Muscle of leg (tissue), 11 donors: ENCODE results near the gene RHEX. TPM values are rescaled to one million over a fixed set of nuclear protein-coding genes. Genes with fewer than 3 reads are reported as not detected.
A peak's percentile ranks its signal among the peaks of the same experiment; 100 is the strongest.

Experiments used
- DNase-seq: peaks from one replicate; pipeline ENCODE4 v3.0.0; 2013
- H3K27ac ChIP-seq: one replicate; pipeline ENCODE4 v1.5.1; 2013; ENCODE audit warnings: mild to moderate bottlenecking, low read length, control low read depth
- H3K27me3 ChIP-seq: one replicate; pipeline ENCODE4 v1.6.1; 2013; ENCODE audit warnings: low read length; ENCODE audit not compliant: control insufficient read depth, insufficient read depth
- H3K36me3 ChIP-seq: one replicate; pipeline ENCODE4 v1.6.1; 2013; ENCODE audit warnings: low read length; ENCODE audit not compliant: control insufficient read depth, insufficient read depth
- H3K4me1 ChIP-seq: one replicate; pipeline ENCODE4 v1.6.1; 2013; ENCODE audit warnings: low read length; ENCODE audit not compliant: control insufficient read depth, insufficient read depth
- H3K4me3 ChIP-seq: one replicate; pipeline ENCODE4 v1.5.1; 2013; ENCODE audit warnings: low read length, control low read depth
- H3K9me3 ChIP-seq: replicated peaks from 2 replicates; pipeline ENCODE4 v1.6.1; 2013; ENCODE audit warnings: low read depth, low read length; ENCODE audit not compliant: control insufficient read depth
- WGBS: methylation state at CpG from one replicate; pipeline ENCODE4 v1.1.5; 2013; ENCODE audit warnings: missing lambda C conversion rate; ENCODE audit not compliant: insufficient coverage; 5-methylcytosine and 5-hydroxymethylcytosine counted together
- polyA plus RNA-seq, 8 donors: library from polyadenylated mRNA; unstranded; fragments of 120-200 nt; gene quantifications; one replicate each; pipeline versions ENCODE4 v1.2.1 to v1.2.3, GENCODE V29; 2013; ENCODE audit warnings: inconsistent platforms in 1 of 8, low replicate concordance in 1 of 8; ENCODE audit not compliant: insufficient read length in 8 of 8, insufficient read depth in 1 of 8
- total RNA-seq: library from RNA; stranded (reverse); fragments of 120-200 nt; gene quantifications from one replicate; pipeline ENCODE4 v1.2.4, GENCODE V29; 2013

RHEX gene
- total and polyA plus RNA-seq, 9 donors: 0.17 to 0.65 (median 0.36) TPM

DNA sequence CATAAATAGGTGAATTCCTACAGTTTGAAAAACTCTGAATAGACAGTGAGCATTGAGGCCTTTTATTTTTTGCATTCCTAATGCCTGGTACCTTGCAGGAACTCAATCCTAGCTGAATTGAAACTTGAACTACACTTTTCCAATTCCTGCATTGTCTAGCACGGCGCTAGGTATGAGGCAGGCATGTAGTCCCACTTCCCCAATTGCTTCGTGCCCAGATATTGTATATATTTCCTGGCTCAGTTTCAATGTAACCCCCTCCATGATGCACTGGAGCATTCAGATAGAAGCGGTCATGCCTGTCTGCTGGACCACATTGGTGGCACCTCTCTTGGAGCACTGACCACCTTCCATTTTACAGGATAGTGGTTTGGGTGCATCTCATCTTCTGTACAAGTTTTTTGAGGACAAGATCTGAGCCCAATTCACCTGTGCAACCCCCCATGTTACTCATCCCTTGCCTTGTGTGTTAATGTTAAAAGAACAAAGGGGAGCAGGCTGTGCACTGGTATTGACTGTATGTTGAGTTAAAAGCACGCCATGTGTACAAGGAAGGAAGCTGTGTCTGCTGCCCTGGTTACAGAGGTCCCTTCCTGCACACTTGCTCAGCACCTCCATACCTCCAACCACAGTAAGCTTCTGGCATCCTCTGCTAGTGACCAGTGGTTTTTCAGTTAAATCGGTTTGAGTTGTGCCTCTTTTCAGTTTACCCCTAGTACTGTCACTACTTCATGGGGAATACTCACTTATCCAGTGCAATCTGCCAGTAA is 39.8 kb upstream of the RHEX start:
- Histone ChIP-seq H3K4me1 (peaks cover 14% of the 10 kb centered on the region), H3K36me3 (no peaks in the 10 kb centered on the region), H3K27me3 (no peaks in the 10 kb centered on the region), H3K27ac (no peak overlapping the region), H3K4me3 (no peak overlapping the region), H3K9me3 (no peaks in the 10 kb centered on the region)
- no peak for DNase-seq
- 75% methylated on average over 3 of the region's 6 CpGs for WGBS

DNA sequence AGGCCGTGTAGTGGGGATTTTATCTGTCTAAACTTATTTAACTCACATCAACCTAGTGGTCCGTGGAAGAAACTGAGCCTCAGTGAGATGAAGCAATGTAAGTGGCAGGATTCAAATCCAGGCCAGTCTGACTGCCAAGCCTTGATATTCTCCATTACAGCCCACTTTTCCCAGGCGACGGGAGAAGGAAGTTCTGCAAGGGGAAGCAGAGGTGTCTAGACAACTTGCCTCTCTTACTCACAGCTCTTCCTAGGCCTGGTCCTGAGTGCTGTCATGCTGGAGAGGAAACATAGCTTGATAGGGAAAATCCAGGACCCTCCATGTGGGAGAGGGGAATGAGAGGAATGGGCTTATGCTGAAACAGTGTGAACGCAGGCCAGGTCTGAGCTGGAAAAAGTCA is 38.4 kb upstream of the RHEX start:
- Histone ChIP-seq H3K36me3 (no peaks in the 10 kb centered on the region), H3K9me3 (no peaks in the 10 kb centered on the region), H3K27ac (no peak overlapping the region), H3K4me3 (no peak overlapping the region), H3K4me1 (peaks cover 14% of the 10 kb centered on the region), H3K27me3 (no peaks in the 10 kb centered on the region)
- 50% methylated on average over 1 of the region's 5 CpGs for WGBS
- no peak for DNase-seq

DNA sequence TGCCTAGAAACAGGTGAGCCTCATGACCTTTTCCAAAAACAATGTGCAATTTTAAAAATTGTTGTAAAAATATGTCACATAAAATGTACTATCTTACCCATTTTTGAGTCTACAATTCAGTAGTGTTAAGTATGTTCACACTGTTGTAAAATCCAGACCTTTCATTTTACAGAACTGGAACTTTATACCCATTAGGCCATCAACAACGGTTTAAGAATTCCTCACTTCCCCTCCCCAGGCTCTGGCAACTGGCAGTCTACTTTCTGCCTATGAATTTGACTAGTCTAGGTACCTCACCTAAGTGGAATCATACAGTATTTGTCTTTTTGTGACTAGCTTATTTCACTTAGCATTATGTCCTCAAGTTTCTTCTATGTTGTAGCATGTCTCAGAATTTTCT is 37.9 kb upstream of the RHEX start:
- no peaks in the 10 kb centered on the region for H3K27me3 ChIP-seq
- no peaks in the 10 kb centered on the region for H3K36me3 ChIP-seq
- H3K4me3 ChIP-seq: no peak overlapping the region
- H3K27ac ChIP-seq: no peak overlapping the region
- no peak for DNase-seq
- peaks cover 13% of the 10 kb centered on the region for H3K4me1 ChIP-seq
- H3K9me3 ChIP-seq: no peaks in the 10 kb centered on the region
- WGBS: no CpG with 5 or more reads among the region's 1 CpG

DNA sequence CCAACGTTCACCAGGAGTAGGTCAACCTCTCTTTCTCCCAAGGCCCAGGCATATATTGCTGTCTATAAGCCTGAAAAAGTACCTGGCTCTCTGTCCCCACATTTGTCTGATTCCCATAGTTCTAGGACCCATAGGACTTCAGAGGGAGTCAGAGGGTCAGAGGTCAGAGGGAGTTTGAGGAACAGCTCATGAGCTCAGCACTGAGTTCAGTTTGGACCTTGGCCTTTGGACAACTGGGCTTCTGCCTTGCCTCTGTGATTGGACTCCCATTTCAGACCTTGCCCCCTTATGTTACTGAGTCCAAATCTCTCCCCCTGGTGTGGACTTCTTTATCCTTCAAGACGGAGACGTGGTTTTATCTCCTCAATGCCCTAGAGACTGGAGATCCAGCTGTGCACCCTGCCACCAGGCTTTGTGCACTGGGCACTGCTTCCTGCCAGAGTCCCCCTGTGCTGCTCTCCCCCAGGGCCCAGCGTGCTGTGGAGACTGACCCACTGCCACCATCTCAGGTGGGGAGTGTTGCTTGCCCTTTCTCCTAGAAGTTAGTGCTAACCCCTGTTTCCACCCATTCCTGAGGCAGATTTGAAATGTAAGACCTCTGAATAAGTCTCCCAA is 32.5 kb upstream of the RHEX start:
- H3K4me3 ChIP-seq: no peak overlapping the region
- 92% methylated on average over 4 of the region's 4 CpGs for WGBS
- H3K27ac ChIP-seq: no peak overlapping the region
- no peaks in the 10 kb centered on the region for H3K9me3 ChIP-seq
- no peaks in the 10 kb centered on the region for H3K36me3 ChIP-seq
- no peaks in the 10 kb centered on the region for H3K4me1 ChIP-seq
- H3K27me3 ChIP-seq: no peaks in the 10 kb centered on the region
- no peak for DNase-seq

DNA sequence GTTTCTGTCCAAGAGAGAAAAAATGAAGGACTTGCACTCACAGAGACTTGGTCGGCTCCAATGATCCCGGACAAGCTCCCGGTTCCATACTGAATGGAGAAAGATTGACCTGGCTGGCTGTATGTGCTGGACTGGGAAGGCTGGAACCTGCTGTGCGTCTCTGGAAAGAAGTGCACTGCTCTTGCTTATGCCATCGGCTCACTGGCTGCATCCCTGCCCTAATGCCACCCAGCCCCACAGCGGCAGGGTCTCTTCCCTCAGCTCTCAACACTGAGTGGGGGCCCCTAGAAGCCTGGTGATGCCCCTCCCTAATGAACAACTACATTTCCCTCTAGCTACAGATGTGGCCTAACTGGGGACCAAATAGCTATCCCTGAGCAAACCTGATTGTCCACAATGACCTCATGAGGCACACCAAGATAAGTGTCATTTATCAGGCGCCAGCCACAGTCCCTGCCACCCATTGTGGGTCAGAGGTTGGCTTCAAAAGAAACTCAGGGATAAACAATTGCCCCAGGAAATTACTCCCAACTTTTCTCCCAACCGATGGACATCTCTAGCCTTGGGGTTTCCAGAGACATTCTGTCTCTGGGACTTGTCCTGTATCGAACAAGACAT is 31.9 kb upstream of the RHEX start:
- Histone ChIP-seq H3K36me3 (no peaks in the 10 kb centered on the region), H3K4me3 (no peak overlapping the region)
- WGBS: 86% methylated on average over 8 of the region's 9 CpGs

DNA sequence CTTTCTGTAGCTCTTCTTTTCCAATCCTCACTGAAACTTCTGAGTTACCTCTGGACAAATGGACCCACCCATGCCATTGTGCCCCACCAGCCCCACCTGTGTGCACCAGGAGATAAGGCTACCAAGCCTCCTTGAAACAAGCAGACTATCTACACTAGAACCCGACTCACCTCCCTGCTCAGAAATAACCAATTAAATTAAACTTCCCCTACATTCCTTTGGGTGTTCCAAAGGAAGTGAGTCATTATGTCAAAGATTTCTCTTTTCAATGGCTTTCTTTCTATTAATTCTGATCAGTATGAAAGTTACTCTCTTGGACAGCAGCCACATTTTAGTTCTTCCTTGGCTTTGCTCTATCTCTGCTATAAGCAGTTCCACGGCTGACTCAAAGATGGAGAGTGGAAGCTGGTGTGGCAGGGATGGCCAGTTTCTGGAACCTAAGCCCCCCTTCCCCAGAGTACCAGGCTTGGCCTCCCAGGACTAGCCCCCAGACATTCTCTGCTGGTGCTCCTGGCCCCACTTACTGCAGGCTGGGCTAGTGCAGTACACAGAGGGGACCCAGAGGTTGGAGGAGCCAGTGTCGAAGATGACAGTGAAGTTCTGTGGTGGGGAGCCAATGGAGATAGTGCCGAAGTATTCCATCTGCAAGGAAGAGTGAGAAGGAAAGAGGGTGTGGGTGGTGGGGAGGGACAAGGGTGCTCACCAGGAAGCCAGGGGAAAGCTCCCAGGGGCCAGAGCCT is 31.2 kb upstream of the RHEX start:
- no peak overlapping the region for H3K27ac ChIP-seq
- H3K4me3 ChIP-seq: no peak overlapping the region
- H3K27me3 ChIP-seq: no peaks in the 10 kb centered on the region
- 88% methylated on average over 2 of the region's 4 CpGs for WGBS
- no peaks in the 10 kb centered on the region for H3K36me3 ChIP-seq
- no peak for DNase-seq
- no peaks in the 10 kb centered on the region for H3K4me1 ChIP-seq
- no peaks in the 10 kb centered on the region for H3K9me3 ChIP-seq

More for the DNA sequence above, 31.9 kb upstream of the RHEX start:
- no peaks in the 10 kb centered on the region for H3K4me1 ChIP-seq
- H3K27me3 ChIP-seq: no peaks in the 10 kb centered on the region
- H3K9me3 ChIP-seq: no peaks in the 10 kb centered on the region
- DNase-seq: no peak
- H3K27ac ChIP-seq: no peak overlapping the region

DNA sequence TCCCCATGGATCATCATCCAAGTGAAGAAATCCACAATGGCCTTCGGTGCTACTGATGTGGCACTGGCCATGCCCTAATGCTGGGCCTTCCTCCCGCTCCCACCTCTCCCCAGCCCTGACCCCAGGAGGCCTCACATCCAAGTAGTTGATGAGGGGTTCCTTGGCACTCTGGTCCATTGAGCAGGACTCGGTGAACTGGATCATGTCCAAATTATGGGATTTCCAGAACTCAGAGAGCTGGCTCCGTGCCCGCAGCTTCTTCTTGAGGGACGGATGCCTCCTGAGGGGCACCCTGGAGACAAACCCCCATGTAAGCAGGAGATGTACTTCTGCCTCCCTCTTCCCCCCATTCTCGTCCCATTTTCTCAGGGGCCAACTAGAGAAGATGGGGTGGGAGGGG is 30.2 kb upstream of the RHEX start:
- Histone ChIP-seq H3K27me3 (no peaks in the 10 kb centered on the region), H3K9me3 (no peaks in the 10 kb centered on the region), H3K4me3 (no peak overlapping the region), H3K27ac (no peak overlapping the region), H3K36me3 (no peaks in the 10 kb centered on the region), H3K4me1 (no peaks in the 10 kb centered on the region)
- no peak for DNase-seq
- WGBS: 71% methylated on average over 3 of the region's 7 CpGs

DNA sequence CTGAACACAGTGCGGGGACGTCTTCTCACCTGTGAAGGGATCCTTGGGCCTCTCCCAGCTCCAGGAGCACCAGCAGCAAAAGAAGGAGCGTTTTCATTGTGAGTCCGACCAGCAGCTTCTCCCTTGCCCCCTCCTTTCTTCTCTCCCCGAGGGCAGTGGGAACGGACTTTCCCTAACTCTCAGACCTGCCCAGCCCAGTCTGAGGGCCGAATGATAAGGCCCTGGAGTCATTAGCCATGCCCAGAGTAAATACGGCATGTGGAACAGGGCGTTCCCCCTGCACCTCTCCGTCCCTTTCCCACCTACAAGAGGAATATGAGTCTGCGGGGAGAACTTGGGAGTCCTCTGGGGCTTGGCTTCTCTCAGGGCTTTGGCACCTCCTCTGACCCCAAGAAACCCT is 29.3 kb upstream of the RHEX start, which contains the start of gene CTSE:
CTSE (minus strand) TSS at position 201 of the 400 bp plus-strand sequence; CDS start at position 97, 104 bp downstream.
- no peaks in the 10 kb centered on the region for H3K27me3 ChIP-seq
- H3K9me3 ChIP-seq: no peaks in the 10 kb centered on the region
- H3K27ac ChIP-seq: no peak within 1 kb of the TSS
- H3K4me1 ChIP-seq: no peaks in the 10 kb centered on the region
- DNase-seq: no peak
- H3K36me3 ChIP-seq: no peaks in the 10 kb centered on the region
- WGBS: 91% methylated on average over 7 of the region's 11 CpGs
- no peak within 1 kb of the TSS for H3K4me3 ChIP-seq

DNA sequence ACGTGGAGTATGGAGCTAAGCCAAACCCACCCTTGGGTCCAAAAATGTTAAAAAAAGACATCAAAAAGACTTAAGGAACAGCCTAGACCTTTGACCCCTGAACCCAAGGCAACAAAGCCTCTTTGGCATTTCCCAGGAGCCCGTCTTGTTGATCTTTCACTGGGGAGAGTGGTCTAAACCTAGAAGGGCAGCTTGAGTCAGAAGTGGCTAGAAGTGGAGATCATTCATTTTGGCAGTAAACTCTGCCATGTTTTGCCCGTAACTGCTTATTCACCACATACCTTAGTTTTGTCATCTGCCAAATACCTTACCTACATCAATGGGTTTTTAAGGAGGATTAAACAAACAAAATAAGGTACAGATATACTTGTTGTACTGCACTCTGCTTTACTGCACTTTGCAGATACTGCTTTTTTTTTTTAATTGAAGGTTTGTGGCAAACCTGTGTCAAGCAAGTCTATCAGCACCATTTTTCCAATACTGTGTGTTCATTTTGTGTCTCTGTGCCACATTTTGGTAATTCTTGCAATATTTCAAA is 27.6 kb upstream of the RHEX start:
- no peaks in the 10 kb centered on the region for H3K4me1 ChIP-seq
- 50% methylated on average over 1 of the region's 3 CpGs for WGBS
- DNase-seq: no peak

DNA sequence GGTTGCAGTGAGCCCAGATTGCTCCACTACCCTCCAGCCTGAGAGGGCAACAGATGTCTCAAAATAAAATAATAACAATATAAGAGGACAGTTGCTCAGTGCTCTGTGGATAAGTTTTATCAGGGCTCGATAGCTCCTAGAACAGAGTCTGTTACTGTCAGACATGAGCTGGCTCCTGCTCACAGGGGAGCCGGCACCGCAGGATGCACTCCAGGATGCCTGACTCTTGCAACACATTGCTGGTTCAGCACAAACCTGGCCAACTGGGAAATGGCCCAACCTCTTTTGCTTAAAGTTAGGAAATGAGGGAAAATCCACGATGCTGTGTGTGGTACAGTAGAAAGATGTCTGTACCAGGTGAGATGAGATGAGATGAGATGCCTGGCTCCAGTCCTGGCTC is 23.5 kb upstream of the RHEX start:
- H3K27ac ChIP-seq: no peak overlapping the region
- no peak overlapping the region for H3K4me3 ChIP-seq
- WGBS: 24% methylated on average over 3 of the region's 4 CpGs
- peaks cover 3% of the 10 kb centered on the region for H3K9me3 ChIP-seq
- H3K4me1 ChIP-seq: peaks cover 3% of the 10 kb centered on the region
- H3K36me3 ChIP-seq: no peaks in the 10 kb centered on the region
- no peaks in the 10 kb centered on the region for H3K27me3 ChIP-seq
- peak; percentile 69 for DNase-seq

More for the DNA sequence above, 27.6 kb upstream of the RHEX start:
- Histone ChIP-seq H3K36me3 (no peaks in the 10 kb centered on the region), H3K27ac (no peak overlapping the region), H3K4me3 (no peak overlapping the region), H3K27me3 (no peaks in the 10 kb centered on the region), H3K9me3 (no peaks in the 10 kb centered on the region)
